HUES64 (cell line): ENCODE data around the gene ARHGAP36. TPM values are rescaled to one million over a fixed set of nuclear protein-coding genes. Genes with fewer than 3 reads are reported as not detected.
A peak's percentile ranks its signal among the peaks of the same experiment; 100 is the strongest.

Experiments used
- H3K27ac ChIP-seq: 2 replicates; pipeline ENCODE4 v1.7.0; 2013; ENCODE audit warnings: low read depth, low read length, inconsistent platforms
- H3K27me3 ChIP-seq: 2 replicates; pipeline ENCODE4 v1.6.1; 2013; ENCODE audit warnings: mild to moderate bottlenecking, low read length; ENCODE audit not compliant: insufficient read depth
- H3K36me3 ChIP-seq: 2 replicates; pipeline ENCODE4 v1.6.1; 2013; ENCODE audit warnings: mild to moderate bottlenecking, low read length; ENCODE audit not compliant: insufficient read depth
- H3K4me1 ChIP-seq: 2 replicates; pipeline ENCODE4 v1.6.1; 2013; ENCODE audit warnings: mild to moderate bottlenecking, low read length, moderate library complexity; ENCODE audit not compliant: insufficient read depth
- H3K4me3 ChIP-seq: 2 replicates; pipeline ENCODE4 v1.5.1; 2013; ENCODE audit warnings: mild to moderate bottlenecking, low read length, moderate library complexity
- H3K9ac ChIP-seq: 2 replicates; pipeline ENCODE4 v1.6.1; 2013; ENCODE audit warnings: mild to moderate bottlenecking, low read depth, low read length
- H3K9me3 ChIP-seq: 2 replicates; pipeline ENCODE4 v1.6.1; 2013; ENCODE audit warnings: low read depth, low read length; ENCODE audit not compliant: insufficient read depth
- WGBS: fragments of 150-250, 120-280 bp; methylation state at CpG from one replicate; pipeline ENCODE4 v1.1.7; 2013; ENCODE audit warnings: missing lambda C conversion rate; 5-methylcytosine and 5-hydroxymethylcytosine counted together
- polyA plus RNA-seq, 2 experiments: library from polyadenylated mRNA; stranded (reverse); fragments of 50-300 nt; gene quantifications; one replicate each; pipeline ENCODE4 v1.2.3, GENCODE V29; 2013

Gene ARHGAP36
- polyA plus RNA-seq (2013, experiment 1 of 2), result 0.70 TPM
- 0.82 TPM for polyA plus RNA-seq (2013, experiment 2 of 2)

- no peaks in the 10 kb centered on the region for H3K9me3 ChIP-seq
- H3K4me3 ChIP-seq, result peak within 1 kb of the TSS; percentile 45
- WGBS, result 4% methylated on average over 62 of the region's 62 CpGs
- 0 out of 2 replicates have a peak, but pooled peaks cover 5% of the 10 kb centered on the region for H3K4me1 ChIP-seq
- H3K27me3 ChIP-seq, result peaks cover 55% of the 10 kb centered on the region
- H3K9ac ChIP-seq, result no peak within 1 kb of the TSS
- no peaks in the 10 kb centered on the region for H3K36me3 ChIP-seq
- H3K27ac ChIP-seq, result no peak within 1 kb of the TSS
These were observed at the start of gene ARHGAP36 for GRCh38 chrX:131058136-131058868. TSS of gene ARHGAP36 (plus strand) at chrX:131058346. CDS start at chrX:131081666, 23,320 bp downstream.

- Histone ChIP-seq H3K4me3 (no peak overlapping the region), H3K27ac (no peak overlapping the region), H3K9me3 (no peaks in the 10 kb centered on the region), H3K9ac (no peak overlapping the region), H3K36me3 (no peaks in the 10 kb centered on the region), H3K27me3 (no peaks in the 10 kb centered on the region), H3K4me1 (no peaks in the 10 kb centered on the region)
- 78% methylated on average over 2 of the region's 2 CpGs for WGBS
These were observed 48.0 kb upstream of the ARHGAP36 start for GRCh38 chrX:131010186-131010585.

GRCh38 chrX:131025336-131025735 is 32.8 kb upstream of the ARHGAP36 start:
- no peaks in the 10 kb centered on the region for H3K27me3 ChIP-seq
- 100% methylated on average over 1 of the region's 3 CpGs for WGBS
- no peaks in the 10 kb centered on the region for H3K9me3 ChIP-seq
- no peak overlapping the region for H3K27ac ChIP-seq
- H3K36me3 ChIP-seq, result no peaks in the 10 kb centered on the region
- H3K9ac ChIP-seq, result no peak overlapping the region
- H3K4me3 ChIP-seq, result no peak overlapping the region
- no peaks in the 10 kb centered on the region for H3K4me1 ChIP-seq

- WGBS, result 88% methylated on average over 1 of the region's 2 CpGs
- Histone ChIP-seq H3K9me3 (no peaks in the 10 kb centered on the region), H3K4me3 (no peak overlapping the region), H3K27ac (no peak overlapping the region), H3K4me1 (no peaks in the 10 kb centered on the region), H3K36me3 (no peaks in the 10 kb centered on the region), H3K27me3 (no peaks in the 10 kb centered on the region), H3K9ac (no peak overlapping the region)
These were observed 25.6 kb upstream of the ARHGAP36 start for GRCh38 chrX:131032354-131033230.

GRCh38 chrX:131034063-131034462 is 24.1 kb upstream of the ARHGAP36 start:
- no peaks in the 10 kb centered on the region for H3K36me3 ChIP-seq
- no peaks in the 10 kb centered on the region for H3K4me1 ChIP-seq
- WGBS, result 90% methylated on average over 7 of the region's 7 CpGs
- H3K27ac ChIP-seq, result no peak overlapping the region
- no peak overlapping the region for H3K4me3 ChIP-seq
- no peaks in the 10 kb centered on the region for H3K27me3 ChIP-seq
- no peak overlapping the region for H3K9ac ChIP-seq
- no peaks in the 10 kb centered on the region for H3K9me3 ChIP-seq

- no peaks in the 10 kb centered on the region for H3K9me3 ChIP-seq
- no peak overlapping the region for H3K9ac ChIP-seq
- H3K36me3 ChIP-seq, result no peaks in the 10 kb centered on the region
- H3K27ac ChIP-seq, result no peak overlapping the region
- no peaks in the 10 kb centered on the region for H3K27me3 ChIP-seq
- H3K4me3 ChIP-seq, result no peak overlapping the region
- no peaks in the 10 kb centered on the region for H3K4me1 ChIP-seq
These were observed 17.4 kb upstream of the ARHGAP36 start for GRCh38 chrX:131040781-131041180.

GRCh38 chrX:131041667-131042066 is 16.5 kb upstream of the ARHGAP36 start:
- Histone ChIP-seq H3K27ac (no peak overlapping the region), H3K27me3 (no peaks in the 10 kb centered on the region)
- 93% methylated on average over 3 of the region's 6 CpGs for WGBS

GRCh38 chrX:131045726-131046125 is 12.4 kb upstream of the ARHGAP36 start:
- H3K27me3 ChIP-seq, result no peaks in the 10 kb centered on the region

More at GRCh38 chrX:131041667-131042066, 16.5 kb upstream of the ARHGAP36 start:
- no peak overlapping the region for H3K9ac ChIP-seq
- H3K9me3 ChIP-seq, result no peaks in the 10 kb centered on the region
- no peaks in the 10 kb centered on the region for H3K36me3 ChIP-seq
- peaks cover 9% of the 10 kb centered on the region; the same call in 1 of the 2 replicates for H3K4me1 ChIP-seq
- H3K4me3 ChIP-seq, result no peak overlapping the region

GRCh38 chrX:131046596-131046995 is 11.6 kb upstream of the ARHGAP36 start:
- Histone ChIP-seq H3K27ac (no peak overlapping the region), H3K36me3 (no peaks in the 10 kb centered on the region), H3K27me3 (no peaks in the 10 kb centered on the region), H3K4me3 (no peak overlapping the region), H3K9ac (no peak overlapping the region), H3K9me3 (no peaks in the 10 kb centered on the region), H3K4me1 (peaks cover 12% of the 10 kb centered on the region; the same call in 1 of the 2 replicates)
- 30% methylated on average over 5 of the region's 5 CpGs for WGBS

More at GRCh38 chrX:131045726-131046125, 12.4 kb upstream of the ARHGAP36 start:
- Histone ChIP-seq H3K4me1 (peaks cover 12% of the 10 kb centered on the region; the same call in 1 of the 2 replicates), H3K27ac (no peak overlapping the region), H3K4me3 (no peak overlapping the region), H3K9me3 (no peaks in the 10 kb centered on the region), H3K36me3 (no peaks in the 10 kb centered on the region), H3K9ac (no peak overlapping the region)
- WGBS, result 70% methylated on average over 5 of the region's 5 CpGs

GRCh38 chrX:131047180-131047579 is 11.0 kb upstream of the ARHGAP36 start:
- H3K9me3 ChIP-seq, result no peaks in the 10 kb centered on the region
- 81% methylated on average over 8 of the region's 9 CpGs for WGBS
- no peaks in the 10 kb centered on the region for H3K27me3 ChIP-seq
- H3K4me1 ChIP-seq, result peaks cover 12% of the 10 kb centered on the region; the same call in 1 of the 2 replicates
- no peak overlapping the region for H3K4me3 ChIP-seq
- H3K36me3 ChIP-seq, result no peaks in the 10 kb centered on the region
- no peak overlapping the region for H3K27ac ChIP-seq
- no peak overlapping the region for H3K9ac ChIP-seq

- Histone ChIP-seq H3K27ac (no peak overlapping the region), H3K27me3 (peaks cover 35% of the 10 kb centered on the region), H3K9ac (no peak overlapping the region), H3K4me3 (no peak overlapping the region), H3K9me3 (no peaks in the 10 kb centered on the region), H3K4me1 (0 out of 2 replicates have a peak, but pooled peaks cover 5% of the 10 kb centered on the region), H3K36me3 (no peaks in the 10 kb centered on the region)
- 90% methylated on average over 5 of the region's 5 CpGs for WGBS
These were observed 5.1 kb upstream of the ARHGAP36 start for GRCh38 chrX:131053076-131053475.
